SK-N-MC (cell line): ENCODE results near the gene CENPO.

ENCODE experiments used
- DNase-seq: peaks from one replicate; pipeline ENCODE4 v3.0.0-alpha.2; 2011; ENCODE audit warnings: low read depth, low spot score
- H3K27ac ChIP-seq: fragments of 200-600 bp; sonication (generic); 2 replicates; pipeline ENCODE4 v1.5.1; 2016; ENCODE audit warnings: mixed run types
- H3K36me3 ChIP-seq: fragments of 200-600 bp; sonication (generic); 2 replicates; pipeline ENCODE4 v1.6.1; 2017; ENCODE audit warnings: antibody characterized with exemption, low read length, mixed read lengths; ENCODE audit not compliant: insufficient read depth
- H3K4me3 ChIP-seq: fragments of 200-600 bp; sonication (generic); 2 replicates; pipeline ENCODE4 v1.5.1; 2016
- H3K9ac ChIP-seq: fragments of 200-600 bp; sonication (generic); 2 replicates; pipeline ENCODE4 v1.8.0; 2017; ENCODE audit warnings: mixed run types, mixed read lengths; ENCODE audit not compliant: insufficient read length
- H3K9me3 ChIP-seq: fragments of 200-600 bp; sonication (generic); 2 replicates; pipeline ENCODE4 v1.6.1; 2017; ENCODE audit warnings: low read depth, mild to moderate bottlenecking, antibody characterized with exemption, low read length, moderate library complexity, mixed read lengths
- EZH2 ChIP-seq: fragments of 200-600 bp; sonication (generic); IDR thresholded peaks from one replicate; pipeline ENCODE4 v1.6.1; 2017; ENCODE audit warnings: antibody characterized with exemption
- FOXP2 ChIP-seq: optimal IDR thresholded peaks from 2 replicates; pipeline ENCODE3; 2011; ENCODE audit warnings: mild to moderate bottlenecking, moderate library complexity; ENCODE audit not compliant: insufficient read depth; ENCODE audit errors: extremely low read length, control extremely low read depth
- POLR2AphosphoS5 ChIP-seq: IDR thresholded peaks from 2 replicates; pipeline ENCODE4 v1.6.1; 2012; ENCODE audit warnings: mild to moderate bottlenecking, low read depth, low read length, borderline replicate concordance

The CENPO gene

DNA sequence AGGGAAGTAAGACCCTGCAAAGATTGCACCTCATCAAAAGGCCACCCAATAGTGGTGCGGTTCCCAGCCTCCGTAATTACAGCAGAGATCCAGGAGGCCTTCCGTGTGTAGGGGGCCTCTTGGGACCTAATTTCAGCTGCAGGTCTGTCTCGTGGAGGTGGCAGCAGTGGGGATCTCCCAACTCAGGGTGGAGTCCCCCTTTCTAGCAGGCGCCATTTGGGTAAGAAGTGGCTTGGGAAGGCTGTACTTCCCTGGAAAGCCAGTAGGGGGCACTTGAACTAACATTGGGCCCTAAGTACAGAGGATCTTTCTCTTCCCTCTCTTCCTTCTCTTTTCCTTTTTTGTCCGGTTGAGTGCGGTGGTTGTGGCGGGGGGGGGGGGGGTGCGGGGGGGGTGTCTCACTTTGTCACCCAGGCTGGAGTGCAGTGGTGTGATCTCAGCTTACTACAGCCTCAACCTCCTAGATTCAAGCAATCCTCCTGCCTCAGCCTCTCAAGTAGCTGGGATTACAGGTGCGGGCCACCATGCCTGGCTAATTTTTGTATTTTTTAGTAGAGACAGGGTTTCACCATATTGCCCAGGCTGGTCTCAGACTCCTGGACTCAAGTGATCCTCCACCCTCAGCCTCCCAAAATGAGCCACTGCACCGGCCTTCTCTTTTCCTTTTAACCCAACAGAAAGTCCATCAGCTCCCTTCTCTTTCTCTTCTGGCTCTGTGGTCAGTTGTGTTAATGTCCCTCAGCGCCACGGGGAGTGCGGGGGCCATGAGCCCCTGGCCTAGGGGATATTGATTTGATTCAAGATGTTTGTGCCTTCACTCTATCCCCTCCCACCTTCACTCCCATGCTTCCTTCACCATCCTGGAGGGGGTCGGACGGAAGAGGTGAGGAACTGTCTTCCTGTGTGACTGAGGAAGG is 32.0 kb downstream of the CENPO start:
- Histone ChIP-seq H3K9ac (no peak overlapping the region), H3K9me3 (no peaks in the 10 kb centered on the region), H3K36me3 (peaks cover 24% of the 10 kb centered on the region), H3K27ac (no peak overlapping the region), H3K4me3 (no peak overlapping the region)
- no peak for DNase-seq
- TF ChIP-seq FOXP2 (no peak), POLR2AphosphoS5 (no peak), EZH2 (no peak)

DNA sequence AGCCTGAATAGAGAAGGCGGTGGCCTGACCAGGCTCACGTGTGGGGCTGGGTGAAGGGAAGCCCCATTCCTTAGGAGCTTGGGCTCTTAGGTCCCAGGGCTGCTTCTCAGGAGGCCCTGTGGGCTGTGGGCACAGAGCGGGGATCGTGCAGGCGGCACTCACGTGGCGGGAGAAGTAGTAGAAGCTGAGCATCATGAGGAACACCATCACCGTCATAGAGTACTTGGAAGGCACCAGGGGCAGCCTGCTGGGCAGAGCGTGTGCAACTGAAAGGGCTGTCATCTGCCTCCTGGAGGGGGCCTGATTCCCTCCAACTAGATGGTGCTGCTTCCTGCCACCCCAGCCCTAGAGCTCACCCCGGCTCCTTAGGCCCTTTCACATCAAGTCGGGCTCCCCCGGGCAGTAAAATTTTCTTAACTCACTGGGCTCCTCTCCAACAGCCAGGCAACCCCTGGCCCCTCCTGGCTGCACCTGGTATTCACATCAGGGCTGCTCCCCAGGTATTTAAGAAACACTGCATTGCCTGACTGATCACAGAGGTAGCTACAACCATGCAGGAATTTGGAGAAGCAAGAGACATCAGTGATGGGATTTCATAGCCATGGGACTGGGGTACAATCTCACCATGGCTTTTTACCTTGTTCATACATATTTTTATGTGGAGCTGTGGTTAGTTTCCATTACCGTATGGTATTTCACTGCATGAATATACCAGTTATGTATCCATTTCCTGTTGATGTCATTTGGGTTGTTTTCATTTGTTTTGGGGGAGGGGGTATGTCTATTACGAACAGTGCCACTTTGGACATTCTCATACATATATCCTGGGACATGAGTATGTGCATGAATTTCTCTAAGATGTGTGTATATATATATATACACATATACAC is 32.9 kb downstream of the CENPO start:
- no peak overlapping the region for H3K27ac ChIP-seq
- DNase-seq: no peak
- H3K4me3 ChIP-seq: no peak overlapping the region
- peaks cover 15% of the 10 kb centered on the region; the same call in 1 of the 2 replicates for H3K36me3 ChIP-seq
- no peak for TF ChIP-seq POLR2AphosphoS5
- no peak for TF ChIP-seq FOXP2
- TF ChIP-seq EZH2: no peak
- H3K9ac ChIP-seq: no peak overlapping the region
- H3K9me3 ChIP-seq: no peaks in the 10 kb centered on the region

DNA sequence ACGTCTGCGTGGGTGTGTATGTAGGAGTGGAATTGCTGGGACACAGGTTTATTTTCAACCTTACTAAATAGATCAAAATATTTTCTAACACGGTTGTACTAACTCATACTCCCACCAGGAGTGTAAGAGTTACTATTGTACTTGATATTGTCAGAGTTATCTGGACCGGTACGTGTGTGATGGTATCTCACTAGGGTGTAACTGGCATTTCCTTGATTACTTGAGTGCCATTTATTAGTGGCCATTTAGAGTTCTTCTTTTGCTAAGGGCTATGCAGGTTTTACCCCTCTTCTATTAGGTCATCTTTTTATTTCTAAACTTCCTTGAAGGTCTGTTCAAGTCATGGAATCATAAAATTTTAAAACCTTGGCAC is 33.5 kb downstream of the CENPO start:
- H3K9me3 ChIP-seq: no peaks in the 10 kb centered on the region
- DNase-seq: no peak
- peaks cover 10% of the 10 kb centered on the region; the same call in 1 of the 2 replicates for H3K36me3 ChIP-seq
- H3K9ac ChIP-seq: no peak overlapping the region
- TF ChIP-seq FOXP2 (no peak), POLR2AphosphoS5 (no peak), EZH2 (no peak)
- no peak overlapping the region for H3K27ac ChIP-seq
- H3K4me3 ChIP-seq: no peak overlapping the region

DNA sequence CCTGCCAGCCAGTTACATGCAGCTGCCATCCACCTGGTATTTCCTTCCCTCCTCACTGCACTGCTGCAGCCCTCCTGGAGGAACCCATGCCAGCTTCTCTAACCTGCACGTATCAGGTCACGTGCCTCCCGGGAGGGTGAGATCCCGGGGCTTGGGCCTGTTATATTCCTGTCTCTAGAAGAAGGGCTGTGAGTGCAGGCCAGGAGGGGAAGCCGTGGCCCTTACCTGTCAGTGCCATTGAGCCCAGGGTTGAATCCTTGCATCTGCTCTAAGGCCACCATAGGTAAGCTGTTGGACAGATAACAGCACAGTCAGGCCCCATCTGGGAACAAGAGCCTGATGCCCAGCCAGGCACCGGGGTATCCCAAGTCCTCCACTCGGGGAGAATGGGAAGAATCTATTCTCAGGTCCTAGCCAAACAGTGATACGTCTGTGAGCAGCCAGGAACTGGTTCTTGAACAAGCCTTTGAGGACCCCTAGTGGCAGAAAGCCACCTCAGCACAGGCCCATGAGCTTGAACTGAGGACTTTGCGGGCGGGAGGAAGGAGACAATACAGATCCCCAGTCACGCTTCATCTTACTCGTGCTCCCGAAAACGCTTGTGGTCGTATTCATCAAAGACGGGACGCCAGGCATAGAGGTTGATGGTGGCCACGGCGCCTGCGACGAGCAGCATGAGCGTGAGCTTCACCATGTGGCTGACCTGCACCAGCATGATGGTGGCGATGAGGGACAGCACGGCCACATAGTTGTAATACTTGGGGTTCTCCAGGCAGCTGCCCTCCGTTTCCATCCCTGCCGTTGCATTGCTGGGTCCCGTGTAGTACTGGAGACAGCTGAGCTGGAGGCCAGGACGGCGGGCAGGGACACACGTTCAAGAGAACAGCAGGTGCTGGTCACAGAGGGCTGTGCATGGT is 34.4 kb downstream of the CENPO start:
- H3K9ac ChIP-seq: no peak overlapping the region
- peak overlapping the region; percentile 57 for H3K4me3 ChIP-seq
- no peak overlapping the region for H3K27ac ChIP-seq
- no peak for TF ChIP-seq EZH2
- no peak for TF ChIP-seq FOXP2
- peak; percentile 50 for TF ChIP-seq POLR2AphosphoS5
- no peaks in the 10 kb centered on the region for H3K9me3 ChIP-seq
- H3K36me3 ChIP-seq: peaks cover 5% of the 10 kb centered on the region; the same call in 1 of the 2 replicates
- DNase-seq: peak; percentile 83

DNA sequence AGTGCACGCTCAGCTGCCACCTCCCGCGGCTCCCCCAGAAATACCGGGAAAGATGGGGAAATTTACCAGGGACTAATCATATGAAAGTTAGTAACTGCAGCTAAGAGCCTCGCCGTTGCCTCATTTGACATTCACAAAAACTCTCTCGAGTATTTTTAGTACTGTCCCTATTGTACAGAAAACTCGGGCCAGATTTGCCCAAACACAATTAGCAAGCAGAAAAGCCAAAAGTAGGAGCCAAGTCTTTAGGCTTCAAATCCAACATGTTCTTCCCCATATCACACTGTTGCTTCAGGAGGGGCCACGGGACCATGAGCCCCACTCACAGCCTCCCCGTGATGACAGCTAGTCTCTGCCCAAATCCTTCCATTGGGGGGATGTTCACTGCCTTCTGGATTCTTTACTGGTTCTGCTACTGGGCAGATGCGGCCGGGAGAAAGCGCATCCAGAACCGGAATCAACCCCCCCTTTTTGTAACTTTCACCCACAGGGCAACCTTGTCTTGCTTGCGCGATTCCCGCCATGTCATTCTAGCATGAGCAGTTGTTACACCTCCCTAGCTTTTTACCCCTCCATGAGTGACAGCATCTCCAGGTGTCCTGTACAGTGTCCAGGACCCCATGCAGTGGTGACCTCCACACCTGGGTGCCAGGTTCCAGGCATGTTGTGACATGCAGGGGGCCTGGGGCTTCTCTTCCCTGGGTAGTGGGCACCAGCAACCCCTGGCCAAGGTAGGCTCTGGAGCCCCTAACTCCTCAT is 35.2 kb downstream of the CENPO start:
- Histone ChIP-seq H3K27ac (no peak overlapping the region), H3K9ac (no peak overlapping the region), H3K4me3 (peak overlapping the region; percentile 57; the same call in 1 of the 2 replicates), H3K36me3 (peaks cover 4% of the 10 kb centered on the region; the same call in 1 of the 2 replicates), H3K9me3 (no peaks in the 10 kb centered on the region)
- TF ChIP-seq POLR2AphosphoS5 (no peak), FOXP2 (no peak), EZH2 (no peak)
- DNase-seq: no peak

DNA sequence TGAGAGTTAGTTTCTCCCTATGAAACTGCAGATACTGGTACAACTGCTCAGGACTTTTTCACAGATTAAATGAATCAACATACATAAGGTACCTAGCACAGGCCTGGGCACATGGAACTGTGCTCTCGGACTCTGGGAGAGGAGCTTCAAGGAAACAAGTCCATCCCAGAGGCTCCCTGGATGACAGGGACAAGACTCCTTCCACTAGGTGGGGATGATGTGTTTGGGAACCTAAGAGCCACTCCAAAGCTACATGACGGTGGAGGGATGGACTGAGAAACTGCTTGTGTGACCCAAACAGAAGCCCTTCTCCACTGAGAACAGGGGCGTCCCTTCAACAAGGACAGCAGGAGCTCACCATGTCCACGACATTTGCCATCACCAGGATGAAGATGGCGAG is 37.1 kb downstream of the CENPO start:
- H3K27ac ChIP-seq: no peak overlapping the region
- DNase-seq: no peak
- H3K9ac ChIP-seq: no peak overlapping the region
- H3K9me3 ChIP-seq: no peaks in the 10 kb centered on the region
- H3K4me3 ChIP-seq: no peak overlapping the region
- no peak for TF ChIP-seq EZH2
- TF ChIP-seq FOXP2: no peak
- no peaks in the 10 kb centered on the region for H3K36me3 ChIP-seq

DNA sequence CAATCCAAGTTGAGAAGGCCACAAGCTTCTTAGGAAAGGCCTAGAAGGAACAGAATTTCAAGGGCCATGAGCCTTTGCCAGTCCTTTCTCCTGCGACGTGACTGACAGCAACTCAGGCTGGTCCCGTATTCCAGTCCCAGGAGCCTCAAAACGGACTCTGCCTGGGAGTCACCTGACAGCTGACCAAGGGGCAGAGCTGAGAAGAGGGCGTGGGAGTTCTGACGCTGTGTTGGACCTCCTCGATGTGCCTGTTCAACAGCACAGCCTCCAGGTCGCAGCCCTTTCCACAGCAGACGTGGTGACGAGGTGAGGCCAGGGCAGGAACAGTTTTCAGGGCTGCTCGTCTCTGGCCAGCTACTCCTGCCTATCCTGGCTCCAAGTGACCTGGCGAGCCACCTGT is 37.6 kb downstream of the CENPO start:
- TF ChIP-seq POLR2AphosphoS5 (no peak), EZH2 (no peak), FOXP2 (no peak)
- H3K36me3 ChIP-seq: no peaks in the 10 kb centered on the region
- DNase-seq: no peak

More for the DNA sequence above, 37.6 kb downstream of the CENPO start:
- H3K9me3 ChIP-seq: no peaks in the 10 kb centered on the region
- H3K4me3 ChIP-seq: no peak overlapping the region
- no peak overlapping the region for H3K9ac ChIP-seq
- H3K27ac ChIP-seq: no peak overlapping the region
